A549 (cell line): ENCODE results near the gene FGF6.
"Not testable (repeated sequence)": the region's sequence is repeated elsewhere in the genome, so short reads cannot be mapped to it uniquely, and the experiment has no call there.

Source experiments
- CTCF ChIP-seq: fragments of >200 bp; sonication (Bioruptor Twin); formaldehyde crosslinking; IDR thresholded peaks from 3 replicates; pipeline ENCODE4 v1.5.1; 2016
- HDAC2 ChIP-seq: fragments of 200-600 bp; sonication (generic); IDR thresholded peaks from 2 replicates; pipeline ENCODE4 v1.6.1; 2016
- SMC3 ChIP-seq: fragments of >200 bp; sonication (Bioruptor Twin); formaldehyde crosslinking; IDR thresholded peaks from 3 replicates; pipeline ENCODE4 v1.6.1; 2018; ENCODE audit warnings: inconsistent platforms
- SREBF2 ChIP-seq: fragments of 450-650 bp; IDR thresholded peaks from 2 replicates; pipeline ENCODE4 v1.6.1; 2014; ENCODE audit warnings: mild to moderate bottlenecking, moderate library complexity

GRCh38 chr12:4455849-4456248 is 10.2 kb upstream of the FGF6 start:
- TF ChIP-seq SREBF2, CTCF, SMC3, HDAC2: not testable (repeated sequence)
